GM06990 (cell line): ENCODE results near the gene DICER1.
"Not testable (repeated sequence)": the region's sequence is repeated elsewhere in the genome, so short reads cannot be mapped to it uniquely, and the experiment has no call there.

Source experiments
- DNase-seq: peaks from one replicate; pipeline ENCODE4 v3.0.0-alpha.2; 2011; ENCODE audit not compliant: insufficient read length; ENCODE audit errors: extremely low read depth
- H3K27me3 ChIP-seq: replicated peaks from 2 replicates; pipeline ENCODE4 v1.6.0; 2011; ENCODE audit warnings: low read length; ENCODE audit not compliant: control insufficient read depth, insufficient read depth
- H3K36me3 ChIP-seq: 2 replicates; pipeline ENCODE4 v1.5.1; 2011; ENCODE audit warnings: low read length; ENCODE audit not compliant: control insufficient read depth, insufficient read depth
- H3K4me3 ChIP-seq: replicated peaks from 2 replicates; pipeline ENCODE4 v1.5.1; 2011; ENCODE audit warnings: low read depth, mild to moderate bottlenecking, control low read depth, low read length
- CTCF ChIP-seq: IDR thresholded peaks from 2 replicates; pipeline ENCODE4 v1.5.1; 2011; ENCODE audit warnings: low read length, control low read depth, mild to moderate bottlenecking, inconsistent platforms; ENCODE audit not compliant: insufficient read depth, poor library complexity, severe bottlenecking

DICER1 gene

GRCh38 chr14:95157327-95158189, at the start of gene DICER1:
TSS of gene DICER1 (minus strand) at chr14:95157529. CDS start at chr14:95133458, 24,071 bp downstream.
- no peaks in the 10 kb centered on the region for H3K36me3 ChIP-seq
- TF ChIP-seq CTCF = no peak

GRCh38 chr14:95206534-95206933, 49.2 kb upstream of the DICER1 start:
- no peaks in the 10 kb centered on the region for H3K36me3 ChIP-seq
- H3K4me3 ChIP-seq = no peak overlapping the region
- no peaks in the 10 kb centered on the region for H3K27me3 ChIP-seq
- no peak for TF ChIP-seq CTCF
- DNase-seq = no peak

More at GRCh38 chr14:95157327-95158189, at the start of gene DICER1:
- DNase-seq = peak; percentile 92
- Histone ChIP-seq H3K4me3 (peak within 1 kb of the TSS; percentile 87), H3K27me3 (no peaks in the 10 kb centered on the region)

- DNase-seq = no peak
- no peak overlapping the region for H3K4me3 ChIP-seq
- H3K36me3 ChIP-seq = no peaks in the 10 kb centered on the region
- no peak for TF ChIP-seq CTCF
- no peaks in the 10 kb centered on the region for H3K27me3 ChIP-seq
Measured at GRCh38 chr14:95204705-95205104, 47.4 kb upstream of the DICER1 start.

- DNase-seq, H3K4me3 ChIP-seq, H3K36me3 ChIP-seq, H3K27me3 ChIP-seq: not testable (repeated sequence)
Measured at GRCh38 chr14:95201745-95202144, 44.4 kb upstream of the DICER1 start.

- Histone ChIP-seq H3K27me3 (no peaks in the 10 kb centered on the region), H3K36me3 (no peaks in the 10 kb centered on the region), H3K4me3 (no peak overlapping the region)
- DNase-seq = no peak
- no peak for TF ChIP-seq CTCF
Measured at GRCh38 chr14:95200404-95200803, 43.1 kb upstream of the DICER1 start.

GRCh38 chr14:95199298-95199983, 42.1 kb upstream of the DICER1 start:
- no peak for TF ChIP-seq CTCF
- H3K36me3 ChIP-seq = no peaks in the 10 kb centered on the region
- no peak for DNase-seq
- no peak overlapping the region for H3K4me3 ChIP-seq
- H3K27me3 ChIP-seq = no peaks in the 10 kb centered on the region
